GM20431 (cell line): ENCODE data around the gene FAM20C.
"Not testable (repeated sequence)": the region's sequence is repeated elsewhere in the genome, so short reads cannot be mapped to it uniquely, and the experiment has no call there.

Experiments used
- in situ Hi-C: fragments of 300-500 bp; cut with MseI, MboI; formaldehyde crosslinking; loops from one replicate; pipeline ENCODE4 v1.15.0; 2020; ENCODE audit warnings: low sequenced_read_pairs; ENCODE audit not compliant: unreplicated experiment

Gene FAM20C

GRCh38 chr7:262631-263311 is 70.4 kb downstream of the FAM20C start:
- in situ Hi-C loops = not testable (repeated sequence)

- in situ Hi-C loops = not testable (repeated sequence)
These were observed 71.3 kb downstream of the FAM20C start for GRCh38 chr7:263483-264351.

- in situ Hi-C loops = no loop called here
These were observed 72.3 kb downstream of the FAM20C start for GRCh38 chr7:264541-265191.

GRCh38 chr7:265192-265997 is 73.0 kb downstream of the FAM20C start:
- in situ Hi-C loops = no loop called here

GRCh38 chr7:265998-266850 is 73.9 kb downstream of the FAM20C start:
- in situ Hi-C loops = no loop called here

GRCh38 chr7:266851-267840 is 74.8 kb downstream of the FAM20C start:
- in situ Hi-C loops = no loop called here

GRCh38 chr7:268991-269390 is 76.6 kb downstream of the FAM20C start:
- in situ Hi-C loops = no loop called here

GRCh38 chr7:269721-270120 is 77.3 kb downstream of the FAM20C start:
- in situ Hi-C loops = no loop called here

GRCh38 chr7:270351-270983 is 78.1 kb downstream of the FAM20C start:
- in situ Hi-C loops = no loop called here

- in situ Hi-C loops = no loop called here
These were observed 79.1 kb downstream of the FAM20C start for GRCh38 chr7:271266-272107.

- in situ Hi-C loops = no loop called here
These were observed 79.8 kb downstream of the FAM20C start for GRCh38 chr7:272108-272615.

GRCh38 chr7:272631-273030 is 80.3 kb downstream of the FAM20C start:
- in situ Hi-C loops = no loop called here

GRCh38 chr7:273327-273726 is 81.0 kb downstream of the FAM20C start:
- in situ Hi-C loops = no loop called here

GRCh38 chr7:274266-274665 is 81.9 kb downstream of the FAM20C start:
- in situ Hi-C loops = no loop called here

GRCh38 chr7:276230-276835 is 84.0 kb downstream of the FAM20C start:
- in situ Hi-C loops = no loop called here

GRCh38 chr7:277228-277627 is 84.9 kb downstream of the FAM20C start:
- in situ Hi-C loops = no loop called here
